Left kidney (tissue), 2 donors: ENCODE results near the gene ADGRF1. TPM values are rescaled to one million over a fixed set of nuclear protein-coding genes. Genes with fewer than 3 reads are reported as not detected.
A peak's percentile ranks its signal among the peaks of the same experiment; 100 is the strongest.

ENCODE experiments used
- DNase-seq: peaks from one replicate; pipeline ENCODE4 v3.0.0-alpha.2; 2013
- polyA plus RNA-seq: library from polyadenylated mRNA; unstranded; fragments of 120-200 nt; gene quantifications from one replicate; pipeline ENCODE4 v1.2.1, GENCODE V29; 2013; ENCODE audit not compliant: insufficient read length

Gene ADGRF1
- polyA plus RNA-seq, 1 donor: 52.7 TPM

GRCh38 chr6:46983007-46983411 is 59.1 kb downstream of the ADGRF1 start:
- peak; percentile 38 for DNase-seq

DNA sequence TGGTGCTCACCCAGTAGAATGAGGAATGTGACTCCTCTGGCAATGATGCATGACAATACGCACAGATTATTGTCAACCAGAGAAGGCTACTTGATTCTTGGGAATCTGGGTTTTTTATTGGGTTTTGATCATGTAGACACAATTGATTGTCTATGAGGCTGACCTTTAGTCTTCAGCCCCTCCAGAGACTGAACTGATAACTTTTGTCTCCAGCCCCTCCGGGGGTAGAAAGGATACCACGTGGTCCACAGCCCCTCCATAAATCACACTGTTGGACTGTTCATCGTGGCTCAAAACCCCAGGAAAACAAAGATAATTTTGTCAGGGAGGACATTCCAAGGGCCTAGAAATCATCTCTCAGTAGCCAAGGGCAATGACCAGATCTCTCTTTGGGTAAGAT is 62.9 kb downstream of the ADGRF1 start:
- no peak for DNase-seq

DNA sequence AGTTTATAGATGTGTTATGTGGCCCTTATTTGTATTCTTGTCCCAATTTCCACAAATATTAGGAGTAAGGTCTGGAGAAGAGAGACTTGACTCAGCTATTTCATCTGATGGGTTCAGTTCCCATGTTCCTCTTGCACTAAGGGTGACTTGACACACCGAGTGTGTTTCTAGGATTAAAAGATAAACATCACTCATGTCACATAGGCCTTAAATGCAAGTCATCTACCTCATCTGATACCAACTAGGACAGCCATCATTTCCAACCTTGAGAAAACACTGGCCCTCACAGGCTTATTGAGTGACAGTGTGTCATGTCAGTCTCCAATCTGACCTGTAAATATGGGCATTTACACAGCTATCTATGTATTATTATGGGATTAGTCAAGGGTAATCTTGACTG is 67.3 kb downstream of the ADGRF1 start:
- no peak for DNase-seq

GRCh38 chr6:46973029-46973428 is 69.1 kb downstream of the ADGRF1 start:
- DNase-seq: no peak

- DNase-seq: no peak
Observed at GRCh38 chr6:46972531-46972930, 69.6 kb downstream of the ADGRF1 start.

DNA sequence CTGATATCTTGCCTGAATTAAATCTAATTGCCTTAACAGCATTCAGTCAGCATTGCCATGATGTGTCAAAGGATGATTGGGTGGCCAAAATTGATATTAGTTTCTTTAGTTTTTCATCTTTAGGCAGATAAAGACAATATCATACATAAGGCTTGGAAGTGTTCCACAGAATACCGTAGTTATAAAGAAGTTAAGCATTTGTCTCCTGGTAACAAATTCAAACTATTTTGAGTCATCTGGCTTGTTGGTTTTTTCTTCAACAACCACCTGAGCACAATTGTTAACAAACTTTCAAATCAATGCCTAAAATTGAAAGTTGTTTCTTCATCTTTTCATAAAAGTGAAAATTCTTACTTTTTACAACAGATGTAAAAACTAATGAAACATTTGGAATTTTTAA is 72.9 kb downstream of the ADGRF1 start:
- DNase-seq: no peak

DNA sequence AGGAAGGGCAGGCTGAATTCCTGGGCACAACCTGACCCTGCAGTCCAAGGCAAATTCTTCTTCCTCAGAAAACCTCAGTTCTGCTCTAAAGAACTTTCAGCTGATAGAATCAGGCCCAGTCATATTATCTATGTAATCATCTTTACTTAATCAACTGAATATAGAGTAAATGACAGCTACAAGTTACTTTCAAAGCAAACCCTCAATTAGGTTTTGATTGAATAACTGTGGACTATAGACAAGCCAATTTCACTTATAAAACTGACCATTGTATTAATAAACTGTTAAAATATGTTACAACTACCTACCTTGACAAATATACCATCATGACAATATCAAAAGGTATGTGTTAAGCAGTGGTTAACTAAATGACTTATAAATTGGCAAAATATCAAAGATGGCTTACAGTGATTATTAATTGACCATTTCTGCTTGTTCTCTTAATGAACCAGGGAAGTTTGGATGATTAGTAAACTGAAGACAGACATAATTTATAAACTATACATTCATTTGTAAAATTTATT is 74.2 kb downstream of the ADGRF1 start:
- DNase-seq: no peak

GRCh38 chr6:46964716-46965519 is 77.2 kb downstream of the ADGRF1 start:
- DNase-seq: no peak

- DNase-seq: no peak
Observed at GRCh38 chr6:46963626-46964025, 78.5 kb downstream of the ADGRF1 start.

GRCh38 chr6:46963039-46963438 is 79.1 kb downstream of the ADGRF1 start:
- DNase-seq: no peak

DNA sequence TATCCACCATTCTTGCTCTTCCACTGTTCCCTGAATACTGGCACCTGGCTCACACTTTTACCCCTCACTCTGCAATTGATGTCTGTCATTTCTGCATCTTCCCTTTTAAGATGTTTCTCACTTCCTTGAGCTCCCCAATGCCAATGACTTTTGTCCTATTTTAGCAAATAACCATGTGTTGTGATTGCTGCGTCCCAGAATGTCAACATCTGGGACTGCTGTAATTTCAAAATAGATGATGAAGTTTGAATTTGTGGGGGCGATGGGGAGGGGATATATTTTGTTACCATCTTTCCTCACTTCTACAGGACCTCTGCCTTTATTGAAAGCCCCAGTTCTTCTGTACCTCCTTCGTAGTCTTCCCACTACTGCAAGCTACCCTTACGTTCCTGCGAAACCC is 80.4 kb downstream of the ADGRF1 start:
- DNase-seq: no peak

DNA sequence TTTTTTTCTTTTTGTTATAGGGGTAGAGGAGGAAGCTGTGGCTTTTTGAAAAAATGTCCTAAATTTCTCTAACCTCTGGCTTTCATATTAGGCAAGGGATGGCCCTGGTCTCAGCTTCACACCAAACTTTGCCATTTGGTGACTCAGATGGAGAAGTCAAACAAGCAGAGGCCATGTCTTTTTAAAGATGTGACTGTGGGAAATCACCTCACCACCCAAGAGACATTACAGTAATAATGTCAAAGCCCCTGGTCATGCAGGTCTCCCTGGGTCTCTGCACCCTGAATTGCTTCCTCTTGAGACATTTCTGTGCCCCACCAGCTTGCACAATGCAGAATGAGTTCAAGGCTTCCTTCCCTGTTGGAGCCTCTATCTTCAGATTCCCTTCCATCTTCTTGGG is 80.9 kb downstream of the ADGRF1 start:
- DNase-seq: no peak

GRCh38 chr6:46959419-46959818 is 82.7 kb downstream of the ADGRF1 start:
- DNase-seq: no peak

DNA sequence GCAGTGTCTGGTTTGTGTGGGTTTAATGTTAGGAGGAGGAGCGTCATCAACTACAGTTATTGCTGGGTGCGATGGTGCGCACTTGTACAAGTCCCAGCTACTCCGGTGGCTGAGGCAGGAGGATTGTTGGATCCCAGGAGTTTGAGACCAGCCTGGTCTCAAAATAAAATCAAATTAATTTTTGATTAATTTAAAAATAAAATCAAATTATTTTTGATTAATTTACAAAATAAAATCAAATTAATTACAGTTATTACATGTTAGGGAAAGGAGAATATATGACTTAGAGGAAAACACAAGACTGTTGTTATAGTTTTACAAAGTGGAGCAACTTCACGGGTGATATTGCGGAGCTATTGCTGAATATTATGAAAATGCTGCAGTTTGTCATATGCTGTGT is 85.7 kb downstream of the ADGRF1 start:
- no peak for DNase-seq

DNA sequence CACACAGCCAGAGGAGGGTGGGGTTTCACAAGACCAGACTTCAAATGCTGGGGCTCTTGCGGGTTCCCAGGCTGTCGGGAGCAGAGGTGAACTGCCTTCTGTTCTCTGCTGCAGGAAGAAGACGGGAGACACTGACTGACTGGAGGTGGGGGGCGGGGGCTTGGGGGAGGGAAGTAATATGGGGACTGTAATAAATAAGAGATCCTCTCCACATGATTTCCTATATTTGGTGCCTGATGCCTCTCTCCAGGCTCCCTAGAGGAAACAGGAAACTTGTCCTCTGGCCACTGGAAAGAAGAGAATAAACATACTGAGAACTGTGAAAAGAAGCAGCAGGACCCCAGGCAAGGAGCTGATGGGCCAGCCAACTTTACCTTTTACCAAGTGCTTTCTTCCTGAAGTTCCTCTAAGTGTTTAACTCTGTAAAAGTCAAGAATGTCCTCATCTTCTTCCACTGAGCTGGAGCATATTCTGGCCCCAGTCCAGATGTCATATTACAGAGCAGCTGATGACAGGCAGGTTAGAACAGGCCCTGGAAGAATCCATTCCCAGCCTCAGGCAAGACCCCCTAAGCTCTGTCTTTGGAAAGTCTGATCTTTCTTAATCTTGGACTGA is 87.2 kb downstream of the ADGRF1 start:
- DNase-seq: no peak

GRCh38 chr6:46953921-46954320 is 88.2 kb downstream of the ADGRF1 start:
- no peak for DNase-seq

DNA sequence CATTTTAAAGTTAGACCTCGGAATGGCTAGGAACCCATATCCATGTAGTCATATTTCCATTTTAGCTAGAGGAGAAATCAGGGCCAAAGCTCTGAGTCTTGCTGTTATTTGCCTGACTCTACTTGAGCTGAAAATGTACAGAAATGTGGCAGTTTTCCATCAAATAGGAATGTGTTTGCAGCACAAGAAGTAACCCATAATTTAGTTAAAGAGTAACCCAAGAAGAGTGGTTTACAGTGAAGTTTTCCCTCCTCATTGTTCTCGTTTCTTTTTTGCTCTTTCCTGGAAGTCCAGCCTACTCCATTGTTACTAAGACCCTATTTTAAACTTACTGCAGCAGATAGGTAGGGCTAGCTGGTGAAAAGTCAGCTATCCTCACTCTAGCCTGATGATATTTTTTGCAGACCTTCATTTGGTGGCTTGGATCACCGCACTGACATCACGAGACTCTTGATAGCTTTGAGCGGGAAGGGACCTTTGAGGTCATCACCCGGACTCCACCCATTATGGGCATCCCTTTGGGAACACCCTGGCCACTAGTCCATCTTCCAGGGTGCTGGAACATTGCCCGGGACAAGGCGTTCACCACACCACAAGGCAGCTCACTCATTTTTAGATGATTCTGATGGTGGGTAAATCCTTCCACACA is 92.4 kb downstream of the ADGRF1 start:
- DNase-seq: no peak

DNA sequence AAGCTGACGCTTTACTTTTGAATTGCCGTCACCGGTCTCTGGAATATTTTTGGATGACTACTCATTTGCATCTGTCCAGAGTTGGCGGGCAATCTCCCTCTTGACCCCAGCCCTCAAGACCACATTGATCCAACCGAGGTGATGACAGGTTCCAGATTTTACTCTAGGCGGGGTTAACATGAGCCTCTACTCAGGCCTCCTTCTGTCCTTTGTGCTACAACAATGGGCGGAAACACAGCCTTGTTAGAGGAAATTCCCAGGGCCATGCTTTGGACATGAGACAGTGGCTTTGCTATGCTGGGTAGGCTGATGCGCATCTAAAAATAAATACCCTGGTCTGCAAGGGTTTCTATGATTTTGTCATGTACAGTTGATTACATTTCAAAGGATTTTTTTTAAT is 93.4 kb downstream of the ADGRF1 start:
- no peak for DNase-seq

Other genes with a start within 250 kb of the ADGRF1 start
- gene MEP1A, start 248.9 kb downstream of the ADGRF1 start, polyA plus RNA-seq: not detected
- gene ADGRF5, start 120.4 kb downstream of the ADGRF1 start, polyA plus RNA-seq: 25.5 TPM